ENCODE measurements around the gene CRABP1.

Gene CRABP1

GRCh38 chr15:78316283-78317083 lies 23.7 kb upstream of the CRABP1 start:
- DNase-seq (ENCODE audit: extremely low spot score, insufficient read length, low read depth) (no peak), FAIRE-seq (no peak)

DNA sequence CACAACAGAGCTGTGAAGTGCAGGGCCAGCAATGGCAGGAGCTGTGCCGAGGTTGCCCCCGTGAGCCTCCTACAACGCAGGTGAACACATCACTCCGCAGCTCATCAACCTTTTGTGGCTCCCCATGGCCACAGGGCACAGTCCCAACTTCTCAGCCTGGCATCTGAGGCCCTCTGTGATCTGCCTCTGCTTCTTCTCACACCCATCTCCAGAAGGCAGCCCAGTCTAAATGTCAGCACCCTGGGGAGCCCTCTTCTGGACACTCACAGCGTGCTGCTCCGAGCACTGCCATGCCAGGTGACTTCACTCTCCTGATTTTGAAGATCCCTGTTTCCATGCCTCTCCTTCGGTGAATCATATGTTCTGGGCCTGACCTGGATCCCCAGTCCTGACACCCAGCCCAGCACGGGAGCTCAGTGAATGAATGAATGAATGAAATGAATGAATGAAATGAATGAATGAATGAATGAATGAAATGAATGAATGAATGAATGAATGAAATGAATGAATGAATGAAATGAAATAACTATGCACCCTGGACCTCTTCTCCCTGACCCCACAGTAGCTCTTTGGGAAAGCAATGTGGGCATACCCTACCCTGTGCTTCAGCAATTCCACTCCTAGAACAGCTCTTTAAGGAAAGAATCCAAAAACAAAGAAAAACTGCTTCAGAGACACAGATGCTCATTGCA lies 22.9 kb upstream of the CRABP1 start:
- FAIRE-seq (no peak), DNase-seq (ENCODE audit: extremely low spot score, insufficient read length, low read depth) (no peak)

DNA sequence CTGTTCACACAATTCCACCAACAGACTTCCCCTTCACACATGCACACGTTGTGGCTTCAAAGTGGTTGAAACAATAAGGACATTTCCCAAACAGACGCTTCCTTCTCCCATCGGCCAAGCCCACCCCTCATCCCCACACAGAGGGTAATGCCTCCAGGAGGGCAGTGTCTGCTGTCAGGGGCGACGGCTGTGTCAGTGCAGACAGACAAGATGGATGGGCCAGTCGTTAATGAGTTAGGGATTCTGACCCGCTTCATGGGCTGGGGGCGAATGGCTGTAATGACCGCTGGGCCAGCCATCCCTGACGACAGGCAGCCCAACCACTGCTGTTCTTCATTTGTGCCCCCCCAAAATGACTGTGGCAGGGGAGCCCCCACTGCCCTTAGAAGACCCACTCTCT lies 20.6 kb upstream of the CRABP1 start:
- DNase-seq (ENCODE audit: extremely low spot score, insufficient read length, low read depth): no peak
- no peak for FAIRE-seq

DNA sequence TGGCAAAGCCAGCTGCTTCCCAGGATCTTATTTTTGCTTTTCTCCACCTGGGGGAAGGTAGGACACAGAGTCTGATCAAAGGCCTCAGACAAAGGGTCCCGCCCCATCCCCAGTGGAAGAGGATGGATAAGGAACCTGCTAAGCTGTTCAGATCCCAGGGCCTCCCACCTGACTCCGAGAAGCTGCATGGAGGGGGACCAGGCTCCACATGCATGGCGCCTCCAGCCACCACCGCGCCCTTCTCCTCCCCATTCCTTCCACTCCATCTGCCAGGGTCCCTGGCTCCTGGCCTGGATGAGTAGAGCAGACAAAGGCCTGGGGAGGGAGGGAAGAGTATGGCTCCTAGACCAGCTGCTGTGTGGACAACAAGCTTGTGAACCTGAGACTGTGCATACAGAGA lies 20.0 kb upstream of the CRABP1 start:
- FAIRE-seq: no peak
- no peak for DNase-seq (ENCODE audit: extremely low spot score, insufficient read length, low read depth)

DNA sequence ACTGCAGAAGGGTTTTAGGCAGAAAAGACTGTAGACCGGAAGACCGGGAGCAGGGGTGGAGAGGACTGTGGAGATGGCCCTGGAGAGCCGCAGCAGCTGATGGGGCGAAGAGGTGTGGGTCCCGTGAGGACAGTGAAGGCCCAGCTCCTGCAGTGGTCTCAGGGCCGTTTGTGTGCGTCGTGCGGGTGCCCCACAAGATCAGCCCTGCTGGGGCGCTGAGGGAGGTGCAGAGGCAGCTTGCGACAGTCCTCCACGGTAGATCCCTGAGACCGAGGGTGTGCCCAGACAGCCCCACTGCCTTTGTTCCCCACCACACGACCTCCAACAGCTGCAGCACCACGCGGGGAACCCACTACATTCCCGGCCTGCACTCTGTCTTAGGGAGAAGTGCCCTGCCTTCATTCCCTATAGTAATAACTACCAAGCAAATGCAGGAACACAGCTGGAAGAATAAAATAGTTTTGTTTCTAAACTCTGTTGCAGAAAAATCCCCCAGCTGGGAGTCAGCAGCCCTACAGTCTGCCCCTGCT lies 19.0 kb upstream of the CRABP1 start:
- FAIRE-seq (no peak), DNase-seq (ENCODE audit: extremely low spot score, insufficient read length, low read depth) (no peak)

GRCh38 chr15:78321786-78322185 lies 18.4 kb upstream of the CRABP1 start:
- FAIRE-seq: no peak
- no peak for DNase-seq (ENCODE audit: extremely low spot score, insufficient read length, low read depth)

- DNase-seq (ENCODE audit: extremely low spot score, insufficient read length, low read depth) (no peak), FAIRE-seq (no peak)
Observed at GRCh38 chr15:78322243-78322642, 17.9 kb upstream of the CRABP1 start.

DNA sequence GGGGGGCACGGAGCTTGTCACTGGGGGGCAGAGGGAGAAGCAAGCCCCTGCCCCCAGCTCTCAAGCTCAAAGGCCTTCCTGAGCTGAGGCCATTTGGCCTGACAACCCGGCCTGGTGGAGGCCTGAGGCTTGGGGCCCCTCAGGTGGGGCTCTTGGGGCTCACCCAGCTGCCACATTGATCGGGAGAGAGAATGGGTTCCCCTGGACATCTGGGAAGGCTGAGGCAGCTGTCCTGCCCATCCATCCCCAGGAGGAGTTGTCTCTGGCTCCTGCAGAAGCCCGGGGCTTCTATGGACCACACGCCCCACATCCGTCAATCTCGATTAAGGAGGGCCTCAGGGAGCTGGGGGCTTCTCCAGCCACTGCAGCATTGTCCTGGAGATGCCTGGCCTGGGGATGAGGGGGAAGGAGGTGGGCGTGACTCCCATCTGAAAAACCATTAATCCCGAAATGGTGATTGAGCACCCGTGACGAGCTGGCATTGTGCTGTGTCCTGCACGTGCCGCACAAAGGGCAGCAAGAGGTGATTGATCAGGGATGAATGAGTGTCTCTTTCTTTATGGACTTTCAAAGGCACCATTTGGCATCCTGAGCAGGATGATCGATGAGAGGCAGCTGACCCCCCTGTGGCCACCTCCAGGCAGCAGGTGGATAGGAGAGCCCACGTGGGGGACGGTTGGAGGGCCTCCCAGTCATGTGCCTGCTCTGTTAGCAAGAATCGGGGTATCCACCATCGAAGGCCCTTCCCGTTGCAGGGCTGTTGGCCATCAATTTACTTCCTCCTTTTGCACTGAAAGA lies 17.2 kb upstream of the CRABP1 start:
- DNase-seq (ENCODE audit: extremely low spot score, insufficient read length, low read depth) (no peak), FAIRE-seq (no peak)

DNA sequence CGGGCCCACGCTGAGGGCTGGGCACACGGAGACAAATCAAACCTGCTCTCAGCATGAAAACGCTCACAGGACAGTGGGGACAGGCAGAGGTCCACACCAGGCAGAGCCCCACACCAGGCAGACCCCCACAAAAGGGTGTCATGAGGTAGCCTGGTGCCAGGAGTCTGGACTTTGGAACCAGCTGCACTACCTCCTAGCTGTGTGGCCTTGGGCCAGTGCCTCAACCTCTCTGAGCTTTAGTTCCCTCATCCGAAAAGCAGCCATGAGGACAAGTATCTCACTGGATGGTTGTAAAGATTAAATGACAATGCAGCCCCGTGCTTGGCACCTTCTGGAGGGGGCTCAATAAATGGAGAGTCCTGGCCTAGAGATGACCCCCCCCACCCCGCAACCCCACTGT lies 16.5 kb upstream of the CRABP1 start:
- DNase-seq (ENCODE audit: extremely low spot score, insufficient read length, low read depth) (no peak), FAIRE-seq (no peak)

DNA sequence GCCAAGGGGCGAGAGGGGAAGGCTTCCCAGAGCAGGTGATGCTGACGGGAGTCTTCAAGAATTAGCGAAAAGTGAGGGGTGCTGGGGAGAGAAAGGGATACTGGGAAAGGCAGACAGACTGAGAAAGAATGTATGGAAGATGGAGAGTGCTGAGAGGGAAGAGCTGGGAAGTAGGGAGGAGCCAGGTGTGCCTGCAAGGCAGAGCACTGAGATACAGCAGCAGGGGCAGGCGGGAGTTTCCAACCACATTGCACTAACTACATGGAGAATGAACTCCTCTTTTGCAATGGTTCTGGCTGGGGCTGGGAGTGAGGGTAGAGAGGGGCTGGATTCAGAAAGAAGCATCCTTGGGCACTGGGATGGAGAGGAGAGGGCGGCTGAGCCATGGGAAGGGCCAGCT lies 16.0 kb upstream of the CRABP1 start:
- FAIRE-seq (no peak), DNase-seq (ENCODE audit: extremely low spot score, insufficient read length, low read depth) (no peak)

DNA sequence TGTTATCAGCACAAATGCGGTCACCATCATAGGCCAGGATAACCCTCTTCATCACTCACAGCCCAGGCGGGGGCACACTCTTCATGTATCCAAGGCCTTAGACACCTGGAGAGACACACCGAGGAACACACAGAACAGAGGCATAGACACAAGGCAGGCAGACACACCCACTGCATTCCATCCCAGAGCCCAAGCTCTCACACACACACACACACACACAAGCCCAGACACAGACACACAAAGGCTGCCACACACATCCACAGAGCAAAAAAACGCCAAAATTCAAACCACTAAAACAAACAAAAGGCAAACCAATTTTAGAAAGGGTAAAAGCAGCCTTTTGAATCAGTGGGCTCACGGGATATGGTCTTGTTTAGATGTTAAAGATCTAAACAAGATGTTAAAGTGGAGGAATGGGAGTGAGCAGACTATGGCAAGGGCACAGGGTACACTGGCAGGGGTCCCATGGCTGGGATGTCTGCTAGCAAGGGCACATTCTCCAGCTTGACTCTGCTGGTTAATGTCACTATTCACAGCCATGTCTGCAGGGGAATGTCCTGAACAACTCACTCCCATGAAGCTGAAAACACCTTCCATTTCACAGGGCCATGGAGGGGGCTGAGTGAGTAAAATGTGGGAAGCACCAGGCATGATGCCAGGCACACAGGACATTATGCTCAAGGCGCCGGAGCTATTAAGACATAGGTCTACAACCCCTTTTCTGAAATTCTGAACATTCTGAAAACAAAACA lies 14.9 kb upstream of the CRABP1 start:
- no peak for FAIRE-seq
- no peak for DNase-seq (ENCODE audit: extremely low spot score, insufficient read length, low read depth)

DNA sequence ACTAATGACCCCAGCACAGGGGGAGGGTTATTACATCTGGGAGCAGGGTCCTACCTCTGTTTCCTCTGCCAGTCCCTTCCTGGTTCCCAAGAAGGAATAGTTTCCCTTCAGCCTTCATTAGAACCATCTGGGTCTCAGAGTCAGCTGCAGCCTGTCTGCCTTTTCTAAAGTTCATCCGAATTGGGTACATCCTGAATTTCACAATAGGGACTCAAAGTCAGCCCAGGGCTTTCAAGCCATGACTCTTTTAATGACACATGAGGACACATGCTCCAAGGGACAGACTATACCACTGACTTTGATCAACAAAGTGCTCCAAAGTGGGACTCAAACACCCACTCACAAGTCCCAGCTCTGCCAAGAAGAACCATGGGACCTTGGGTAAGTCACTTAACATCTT lies 12.7 kb upstream of the CRABP1 start:
- FAIRE-seq: no peak
- DNase-seq (ENCODE audit: extremely low spot score, insufficient read length, low read depth): no peak

GRCh38 chr15:78329625-78330024 lies 10.5 kb upstream of the CRABP1 start:
- FAIRE-seq (no peak), DNase-seq (ENCODE audit: extremely low spot score, insufficient read length, low read depth) (no peak)

- FAIRE-seq (no peak), DNase-seq (ENCODE audit: extremely low spot score, insufficient read length, low read depth) (no peak)
Observed at GRCh38 chr15:78334845-78335244, 5.3 kb upstream of the CRABP1 start.

DNA sequence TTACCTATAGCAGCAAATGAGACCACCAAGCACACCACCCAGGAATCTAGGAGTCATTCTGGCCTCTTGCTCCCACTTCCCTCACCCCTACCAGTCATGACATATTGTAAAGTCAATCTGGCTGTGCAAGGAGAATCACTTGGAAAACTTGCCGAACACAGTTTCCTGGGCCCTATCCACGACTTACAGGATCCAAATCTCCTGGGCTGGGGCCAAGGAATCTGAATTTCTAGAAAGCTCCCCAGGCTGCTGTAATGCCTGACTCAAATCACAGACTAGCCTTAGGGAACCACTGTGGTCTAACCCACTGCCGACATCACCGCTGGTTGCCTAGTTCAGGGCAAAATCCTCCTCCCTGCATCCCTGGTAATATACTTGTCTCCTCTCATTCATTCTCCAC lies 4.2 kb upstream of the CRABP1 start:
- DNase-seq (ENCODE audit: extremely low spot score, insufficient read length, low read depth): no peak
- FAIRE-seq: no peak

DNA sequence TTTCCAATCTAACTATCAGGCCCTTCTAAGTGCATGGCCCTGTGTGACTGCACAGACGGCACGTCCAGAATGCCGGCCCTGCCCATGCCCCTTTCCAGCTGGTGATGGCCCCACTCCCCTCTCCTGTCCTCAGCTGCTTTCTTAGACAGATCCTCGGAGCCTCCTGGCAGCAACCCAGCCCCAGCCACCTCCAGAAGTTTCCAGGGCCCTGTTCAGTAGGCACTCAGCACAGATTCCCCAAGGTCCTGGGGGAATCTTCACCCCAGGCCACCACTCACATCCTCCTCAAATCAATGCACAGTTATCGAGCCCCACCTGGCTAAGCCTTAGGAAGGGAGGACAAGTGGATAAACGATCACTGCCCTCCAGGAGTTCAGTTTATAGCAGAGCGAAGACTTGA lies 1.4 kb upstream of the CRABP1 start:
- DNase-seq (ENCODE audit: extremely low spot score, insufficient read length, low read depth) (no peak), FAIRE-seq (no peak)

DNA sequence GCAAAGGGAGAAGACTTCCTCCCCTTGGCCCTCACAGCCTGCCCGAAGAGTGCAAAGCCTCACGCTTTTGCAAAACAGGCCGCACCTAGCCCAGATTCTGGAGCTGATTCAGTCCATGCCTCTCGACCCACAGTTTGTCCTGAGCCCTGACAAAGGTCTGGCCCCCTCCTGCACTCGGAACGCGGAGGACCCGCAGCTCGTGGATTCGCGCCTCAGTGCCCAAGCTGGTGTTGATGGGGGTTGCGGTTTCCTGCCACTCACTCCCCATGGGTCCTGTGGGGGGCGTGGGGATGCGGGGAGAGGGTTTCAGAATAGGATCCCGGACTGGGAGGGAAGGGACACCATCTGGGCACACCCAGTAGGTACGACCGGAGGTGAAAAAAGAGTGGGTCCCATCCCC lies 594 bp upstream of the CRABP1 start:
- FAIRE-seq: no peak
- no peak for DNase-seq (ENCODE audit: extremely low spot score, insufficient read length, low read depth)

DNA sequence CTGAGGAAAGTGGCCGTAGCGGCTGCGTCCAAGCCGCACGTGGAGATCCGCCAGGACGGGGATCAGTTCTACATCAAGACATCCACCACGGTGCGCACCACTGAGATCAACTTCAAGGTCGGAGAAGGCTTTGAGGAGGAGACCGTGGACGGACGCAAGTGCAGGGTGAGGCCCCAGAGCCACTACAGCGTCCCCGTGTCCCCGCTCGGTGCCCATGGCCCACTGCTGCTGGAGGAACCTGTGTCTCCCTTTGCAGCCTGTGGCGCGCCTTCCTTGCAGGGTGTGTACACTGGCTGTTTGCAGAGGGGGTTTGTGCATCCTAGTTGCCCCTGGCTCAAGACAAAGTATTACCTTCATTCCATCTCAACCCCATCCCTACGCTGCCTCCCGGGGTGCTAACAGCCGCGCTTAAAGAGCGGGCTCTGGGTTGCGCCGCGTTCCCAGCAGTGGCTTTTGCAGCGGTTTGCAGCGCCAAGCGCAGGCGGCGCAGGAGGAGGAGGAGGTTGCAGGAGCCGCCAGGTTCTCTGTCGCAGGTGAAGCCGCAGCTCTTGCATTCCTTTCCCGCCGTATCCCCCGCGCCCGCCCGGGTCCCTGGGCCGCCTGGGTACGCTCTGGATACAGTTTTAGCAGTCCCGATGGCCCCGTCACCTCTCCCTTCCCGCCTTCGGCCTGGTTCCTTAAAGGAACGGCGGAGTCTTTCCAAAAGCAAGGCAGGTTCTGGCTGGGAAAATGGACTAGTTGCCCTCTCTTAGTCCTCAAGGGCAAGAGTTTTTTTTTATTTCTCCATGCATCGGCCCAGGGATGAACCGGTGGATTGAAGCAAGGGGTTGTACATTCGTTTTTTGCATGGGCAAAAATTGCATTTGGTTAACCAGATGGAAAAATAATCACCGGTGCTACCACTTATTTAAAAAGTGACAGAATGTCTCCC lies 1.2 kb downstream of the CRABP1 start:
- no peak for FAIRE-seq
- DNase-seq (ENCODE audit: extremely low spot score, insufficient read length, low read depth): no peak

- DNase-seq (ENCODE audit: extremely low spot score, insufficient read length, low read depth) (no peak), FAIRE-seq (no peak)
Observed at GRCh38 chr15:78342021-78342420, 1.9 kb downstream of the CRABP1 start.
